ENCODE results near the gene NADK2.
A peak's percentile ranks its signal among the peaks of the same experiment; 100 is the strongest.
"Not testable (repeated sequence)": the region's sequence is repeated elsewhere in the genome, so short reads cannot be mapped to it uniquely, and the experiment has no call there.

NADK2 gene

DNA sequence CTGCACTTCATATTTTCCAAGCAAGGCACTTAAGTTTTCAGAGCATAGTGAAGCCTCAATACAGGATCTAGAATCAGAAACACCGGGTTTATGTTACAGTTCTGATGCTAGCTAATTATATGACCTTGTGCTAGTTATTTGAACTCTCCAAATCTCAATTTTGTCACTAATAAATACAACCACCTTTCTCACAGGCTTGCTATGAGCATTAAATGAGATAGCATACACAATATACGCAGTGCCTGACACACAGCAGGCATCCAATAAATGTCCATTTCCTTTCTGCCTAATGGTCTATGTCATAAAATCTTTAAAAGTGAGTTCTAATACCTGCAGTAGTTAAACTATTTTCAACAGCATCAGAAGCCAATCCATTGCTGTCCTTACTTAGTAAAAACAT is 32.9 kb downstream of the NADK2 start:
- TF ChIP-seq POLR2A (IDR thresholded peaks at IDR 0.05; ENCODE audit: low read depth, low read length) = no peak
- FAIRE-seq = peak; percentile 57
- no peak for DNase-seq (ENCODE audit: insufficient read length, low spot score)

- TF ChIP-seq POLR2A (IDR thresholded peaks at IDR 0.05; ENCODE audit: low read depth, low read length) = no peak
- FAIRE-seq = peak; percentile 55
- no peak for DNase-seq (ENCODE audit: insufficient read length, low spot score)
Observed at GRCh38 chr5:36206913-36207312, 34.8 kb downstream of the NADK2 start.

GRCh38 chr5:36205329-36205728 is 36.4 kb downstream of the NADK2 start:
- TF ChIP-seq POLR2A (IDR thresholded peaks at IDR 0.05; ENCODE audit: low read depth, low read length) = no peak
- DNase-seq (ENCODE audit: insufficient read length, low spot score) (no peak), FAIRE-seq (peak; percentile 67)

- DNase-seq (ENCODE audit: insufficient read length, low spot score) (no peak), FAIRE-seq (peak; percentile 38)
- no peak for TF ChIP-seq POLR2A (IDR thresholded peaks at IDR 0.05; ENCODE audit: low read depth, low read length)
Observed at GRCh38 chr5:36202521-36202961, 39.2 kb downstream of the NADK2 start.

DNA sequence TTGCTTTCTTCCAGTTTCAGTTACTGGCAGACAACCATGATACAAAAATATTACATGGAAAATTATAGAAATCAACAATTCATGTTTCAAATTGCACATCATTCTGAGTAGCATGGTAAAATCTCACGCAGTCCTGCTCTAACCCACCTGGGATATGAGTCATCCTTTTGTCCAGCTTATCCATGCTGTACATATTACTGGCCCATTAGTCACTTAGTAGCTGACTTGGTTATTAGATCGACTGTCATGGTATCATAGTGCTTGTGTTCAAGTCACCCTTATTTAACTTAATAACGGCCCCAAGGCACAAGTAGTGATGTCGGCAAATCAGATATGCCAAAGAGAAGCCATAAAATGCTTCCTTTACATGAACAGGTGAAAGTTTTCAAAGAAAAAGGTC is 41.2 kb downstream of the NADK2 start:
- TF ChIP-seq POLR2A (IDR thresholded peaks at IDR 0.05; ENCODE audit: low read depth, low read length) = no peak
- FAIRE-seq = peak; percentile 81
- DNase-seq (ENCODE audit: insufficient read length, low spot score) = no peak

GRCh38 chr5:36199620-36200019 is 42.1 kb downstream of the NADK2 start:
- DNase-seq (ENCODE audit: insufficient read length, low spot score) = no peak
- FAIRE-seq = peak; percentile 70
- no peak for TF ChIP-seq POLR2A (IDR thresholded peaks at IDR 0.05; ENCODE audit: low read depth, low read length)

- FAIRE-seq = not testable (repeated sequence)
Observed at GRCh38 chr5:36198783-36199182, 42.9 kb downstream of the NADK2 start.

GRCh38 chr5:36198281-36198680 is 43.4 kb downstream of the NADK2 start:
- TF ChIP-seq POLR2A (IDR thresholded peaks at IDR 0.05; ENCODE audit: low read depth, low read length) = no peak
- no peak for DNase-seq (ENCODE audit: insufficient read length, low spot score)
- no peak for FAIRE-seq

More at GRCh38 chr5:36198783-36199182, 42.9 kb downstream of the NADK2 start:
- not testable (repeated sequence) for DNase-seq (ENCODE audit: insufficient read length, low spot score)

- FAIRE-seq = peak; percentile 48
- TF ChIP-seq POLR2A (IDR thresholded peaks at IDR 0.05; ENCODE audit: low read depth, low read length) = no peak
- DNase-seq (ENCODE audit: insufficient read length, low spot score) = no peak
Observed at GRCh38 chr5:36193746-36194145, 48.0 kb downstream of the NADK2 start.

DNA sequence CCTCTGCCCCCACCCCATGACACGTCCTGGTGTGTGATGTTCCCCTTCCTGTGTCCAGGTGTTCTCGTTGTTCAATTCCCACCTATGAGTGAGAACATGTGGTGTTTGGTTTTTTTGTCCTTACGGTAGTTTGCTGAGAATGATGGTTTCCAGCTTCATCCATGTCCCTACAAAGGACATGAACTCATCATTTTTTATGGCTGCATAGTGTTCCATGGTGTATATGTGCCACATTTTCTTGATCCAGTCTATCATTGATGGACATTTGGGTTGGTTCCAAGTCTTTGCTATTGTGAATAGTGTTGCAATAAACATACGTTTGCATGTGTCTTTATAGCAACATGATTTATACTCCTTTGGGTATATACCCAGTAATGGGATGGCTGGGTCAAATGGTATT is 57.3 kb downstream of the NADK2 start:
- not testable (repeated sequence) for FAIRE-seq; DNase-seq (ENCODE audit: insufficient read length, low spot score)

DNA sequence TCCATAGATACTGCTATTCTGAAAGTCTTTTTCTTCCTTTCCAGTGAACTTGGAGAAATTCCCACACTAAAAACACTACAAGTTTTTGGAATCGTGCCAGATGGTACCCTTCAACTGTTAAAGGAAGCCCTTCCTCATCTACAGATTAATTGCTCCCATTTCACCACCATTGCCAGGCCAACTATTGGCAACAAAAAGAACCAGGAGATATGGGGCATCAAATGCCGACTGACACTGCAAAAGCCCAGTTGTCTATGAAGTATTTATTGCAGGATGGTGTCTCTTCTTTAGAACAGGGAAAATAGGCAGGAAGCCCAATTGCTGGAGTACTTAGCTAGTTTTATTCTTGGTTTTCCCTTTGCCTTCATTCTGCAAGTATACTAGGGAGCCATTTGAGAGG is 60.0 kb downstream of the NADK2 start:
- no peak for FAIRE-seq
- TF ChIP-seq POLR2A (IDR thresholded peaks at IDR 0.05; ENCODE audit: low read depth, low read length) = no peak
- DNase-seq (ENCODE audit: insufficient read length, low spot score) = no peak

GRCh38 chr5:36180556-36181350 is 61.0 kb downstream of the NADK2 start:
- no peak for FAIRE-seq
- no peak for DNase-seq (ENCODE audit: insufficient read length, low spot score)
- no peak for TF ChIP-seq POLR2A (IDR thresholded peaks at IDR 0.05; ENCODE audit: low read depth, low read length)

DNA sequence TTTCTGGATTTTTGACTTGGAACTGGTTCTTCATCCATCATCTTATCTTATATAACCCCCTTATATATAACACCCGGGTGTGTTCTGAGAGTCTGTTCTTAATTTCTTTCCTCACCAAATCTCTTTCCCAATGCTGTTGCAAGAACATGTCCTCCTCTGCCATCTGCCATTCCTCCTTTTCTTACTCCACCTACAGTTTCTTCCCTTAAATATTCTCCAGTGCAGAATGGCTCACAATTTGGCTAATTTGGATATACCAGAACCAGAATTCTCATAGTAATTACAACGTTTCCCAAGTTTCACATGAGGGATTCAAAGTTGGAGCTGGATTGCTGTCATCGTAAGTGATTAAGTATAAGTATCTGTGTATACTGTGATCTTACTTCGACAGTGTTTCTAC is 61.8 kb downstream of the NADK2 start:
- DNase-seq (ENCODE audit: insufficient read length, low spot score) = no peak
- FAIRE-seq = no peak
- TF ChIP-seq POLR2A (IDR thresholded peaks at IDR 0.05; ENCODE audit: low read depth, low read length) = no peak

DNA sequence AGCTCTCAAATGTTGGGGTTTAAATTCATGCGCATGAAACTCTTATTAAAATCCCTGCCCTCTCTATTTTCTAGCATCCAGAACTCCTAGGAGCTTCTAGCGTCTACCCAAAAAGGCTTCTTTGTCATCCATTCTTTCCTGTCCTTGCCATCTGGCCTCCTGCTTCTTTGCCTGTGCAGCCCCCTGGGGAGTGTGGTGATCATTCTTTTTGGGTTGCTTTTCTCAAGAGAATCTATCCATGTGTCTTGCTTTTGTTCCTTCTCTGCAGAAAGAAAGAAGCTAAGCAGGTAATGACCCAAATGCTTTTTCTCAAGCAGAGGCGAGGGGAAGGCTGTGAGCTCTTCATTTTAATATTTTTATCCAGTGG is 63.2 kb downstream of the NADK2 start:
- FAIRE-seq (no peak), DNase-seq (ENCODE audit: insufficient read length, low spot score) (no peak)
- no peak for TF ChIP-seq POLR2A (IDR thresholded peaks at IDR 0.05; ENCODE audit: low read depth, low read length)

GRCh38 chr5:36177715-36178523 is 63.8 kb downstream of the NADK2 start:
- no peak for DNase-seq (ENCODE audit: insufficient read length, low spot score)
- FAIRE-seq = peak; percentile 90
- no peak for TF ChIP-seq POLR2A (IDR thresholded peaks at IDR 0.05; ENCODE audit: low read depth, low read length)
